Left lobe of liver (tissue), 2 donors: Measurements from ENCODE around the gene NOB1. TPM values are rescaled to one million over a fixed set of nuclear protein-coding genes. Genes with fewer than 3 reads are reported as not detected.
"Not testable (repeated sequence)": the region's sequence is repeated elsewhere in the genome, so short reads cannot be mapped to it uniquely, and the experiment has no call there.

ENCODE experiments used
- ATAC-seq: fragments of 200-7000 bp; cut with Tn5 transposase; one replicate; pipeline ENCODE4 v1.9.1; 2020; ENCODE audit warnings: mild to moderate bottlenecking, moderate library complexity
- DNase-seq: peaks from one replicate; pipeline ENCODE4 v3.0.0-alpha.2; 2020; ENCODE audit warnings: low spot score
- total RNA-seq: library from RNA; stranded (reverse); gene quantifications from one replicate; pipeline ENCODE4 v1.2.1, GENCODE V29; 2021
- donor health status: DM: no; HTN: no; CAD: no; lungs with moderate emphysema.
- donor health status: DM: no; HTN: yes; CAD: no.

NOB1 gene
- 13.8 TPM for total RNA-seq

DNA sequence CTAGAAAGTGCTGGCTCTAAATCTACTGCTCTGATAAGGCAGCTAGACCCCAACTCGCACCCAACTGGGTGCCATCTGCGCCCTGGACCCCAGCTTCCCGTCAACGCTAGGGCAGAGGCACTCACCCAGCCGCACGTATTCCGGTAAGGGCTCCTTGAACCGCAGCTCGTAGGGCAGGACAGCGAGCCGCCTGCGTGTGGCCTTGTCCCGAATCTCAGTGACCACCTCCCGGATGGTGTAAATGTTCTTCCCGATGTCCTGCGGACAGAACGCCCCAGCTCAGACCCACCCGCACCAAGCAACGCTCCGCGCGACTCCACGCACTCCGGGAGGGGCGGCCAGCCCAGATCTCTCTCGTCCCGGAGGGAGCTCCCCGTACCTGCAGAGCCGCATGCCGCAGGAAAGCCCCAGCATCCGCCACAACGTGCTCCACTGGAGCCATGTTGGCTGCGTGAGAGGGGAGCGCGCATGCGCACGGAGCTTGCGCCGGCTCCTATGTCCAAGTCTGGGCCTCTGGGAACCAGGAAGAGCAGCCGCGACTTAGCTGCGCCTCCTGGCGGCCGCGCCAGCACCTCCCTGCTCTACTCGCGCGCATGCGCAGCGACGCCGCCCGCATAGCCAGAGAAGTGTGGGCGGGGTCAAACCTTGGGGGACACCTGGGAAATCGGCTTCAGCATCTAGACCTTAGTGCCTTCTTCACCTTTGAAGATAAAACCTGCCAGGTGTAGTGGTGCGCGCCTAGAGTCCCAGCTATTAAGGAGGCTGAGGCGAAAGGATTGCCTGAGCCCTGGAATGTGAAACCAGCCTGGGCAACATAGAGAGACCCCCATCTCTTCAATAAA lies at the start of gene NOB1:
NOB1 (minus strand) TSS at position 458 of the 842 bp plus-strand sequence; CDS start at position 442, 16 bp downstream.
- ATAC-seq (peak; percentile 98), DNase-seq (peak; percentile 97)

DNA sequence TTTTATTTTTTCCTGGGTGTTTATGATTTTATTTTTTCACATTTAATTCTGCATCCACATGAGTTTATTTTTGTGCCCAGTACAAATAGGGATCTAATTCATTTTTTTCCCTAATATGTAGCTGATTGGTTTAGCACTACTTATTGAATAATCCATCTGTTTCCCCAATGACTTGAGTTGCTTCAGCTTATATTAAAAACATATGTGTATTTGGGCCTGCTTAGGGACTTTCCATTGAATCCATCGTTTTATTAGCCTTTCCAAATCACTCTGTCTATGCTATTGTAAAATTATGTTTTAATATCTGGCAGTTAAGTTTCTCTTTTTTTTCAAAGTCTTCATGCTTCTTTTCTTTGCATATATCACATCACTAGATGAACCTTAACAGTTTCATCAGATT lies 49.6 kb upstream of the NOB1 start:
- ATAC-seq (no peak), DNase-seq (no peak)

DNA sequence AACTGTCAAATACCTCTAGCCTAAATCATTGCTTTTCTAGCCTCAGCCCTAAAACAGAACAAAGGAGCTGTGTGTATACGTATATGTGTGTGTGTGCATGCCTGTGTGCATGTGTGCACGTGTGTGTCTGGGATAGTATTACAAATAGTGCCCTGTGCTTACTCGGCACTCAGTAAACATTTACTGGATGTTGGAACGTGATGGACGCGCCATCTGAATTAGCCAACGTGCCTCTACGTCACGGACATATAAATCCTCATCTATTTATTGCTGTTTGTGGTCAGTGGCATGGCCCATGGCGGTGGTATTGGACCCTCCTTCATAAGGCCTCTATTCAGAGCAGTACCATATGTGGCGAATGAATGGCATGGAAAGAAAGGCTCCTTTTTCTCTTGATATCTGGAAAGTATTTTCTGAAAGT lies 44.9 kb upstream of the NOB1 start:
- ATAC-seq: no peak
- DNase-seq: no peak

GRCh38 chr16:69798466-69798865 lies 43.7 kb upstream of the NOB1 start:
- ATAC-seq (no peak), DNase-seq (no peak)

DNA sequence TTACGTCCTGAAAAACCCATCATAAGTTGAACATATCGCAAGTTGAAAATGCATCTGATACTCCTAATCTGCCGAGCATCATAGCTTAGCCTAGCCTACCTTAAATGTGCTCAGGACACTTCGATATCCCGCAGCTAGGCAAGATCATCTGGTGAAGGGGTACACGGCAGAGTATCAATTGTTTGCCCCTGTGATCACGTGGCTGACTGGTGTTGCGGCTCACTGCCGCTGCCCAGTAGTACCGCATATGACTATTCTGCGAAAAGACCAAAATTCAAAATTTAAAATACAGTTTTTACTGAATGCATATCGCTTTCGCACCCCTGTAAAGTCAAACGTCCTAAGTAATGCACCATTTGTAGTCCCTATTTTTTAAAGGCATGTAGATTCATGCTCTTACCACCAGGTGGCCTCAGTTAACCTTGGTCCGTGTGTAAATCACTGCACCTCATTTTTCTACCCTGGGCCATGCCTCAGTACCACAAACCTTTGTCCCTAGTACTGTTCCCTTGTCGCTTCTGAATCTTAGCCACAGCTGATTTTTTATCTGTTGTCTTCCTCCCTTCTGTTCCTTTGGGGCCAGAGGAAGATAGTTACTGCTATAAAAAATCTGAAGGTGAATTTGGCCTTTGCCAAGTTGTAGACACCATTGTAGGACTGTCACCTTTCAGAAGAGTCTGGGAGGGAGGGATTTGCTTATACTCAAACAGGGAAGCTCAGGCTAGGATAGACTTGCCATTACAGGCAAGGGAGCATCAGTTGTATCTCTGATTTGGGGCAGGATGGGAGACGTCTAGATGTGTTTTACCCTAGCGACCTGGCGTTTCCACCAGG lies 41.8 kb upstream of the NOB1 start:
- peak; percentile 97 for ATAC-seq
- no peak for DNase-seq

DNA sequence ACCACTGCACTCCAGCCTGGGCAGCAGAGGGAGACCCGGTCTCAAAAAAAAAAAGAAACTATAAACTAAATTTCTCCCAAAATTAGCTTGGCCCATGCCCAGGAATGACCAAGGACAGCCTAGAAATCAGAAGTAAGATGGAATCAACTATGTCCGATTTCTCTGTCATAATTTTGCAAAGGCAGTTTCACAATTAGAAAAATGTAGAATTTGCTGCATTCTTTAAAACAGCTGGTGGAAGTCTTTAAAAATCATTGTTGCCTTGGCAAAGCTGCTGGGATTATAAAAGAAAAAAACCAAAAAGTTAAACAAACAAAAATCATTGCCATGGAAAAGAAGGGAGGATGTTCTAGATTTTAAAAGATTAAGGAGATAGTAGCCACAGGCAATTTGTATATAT lies 39.8 kb upstream of the NOB1 start:
- DNase-seq (no peak), ATAC-seq (no peak)

- DNase-seq (no peak), ATAC-seq (no peak)
These were observed 38.8 kb upstream of the NOB1 start for GRCh38 chr16:69793526-69793925.

DNA sequence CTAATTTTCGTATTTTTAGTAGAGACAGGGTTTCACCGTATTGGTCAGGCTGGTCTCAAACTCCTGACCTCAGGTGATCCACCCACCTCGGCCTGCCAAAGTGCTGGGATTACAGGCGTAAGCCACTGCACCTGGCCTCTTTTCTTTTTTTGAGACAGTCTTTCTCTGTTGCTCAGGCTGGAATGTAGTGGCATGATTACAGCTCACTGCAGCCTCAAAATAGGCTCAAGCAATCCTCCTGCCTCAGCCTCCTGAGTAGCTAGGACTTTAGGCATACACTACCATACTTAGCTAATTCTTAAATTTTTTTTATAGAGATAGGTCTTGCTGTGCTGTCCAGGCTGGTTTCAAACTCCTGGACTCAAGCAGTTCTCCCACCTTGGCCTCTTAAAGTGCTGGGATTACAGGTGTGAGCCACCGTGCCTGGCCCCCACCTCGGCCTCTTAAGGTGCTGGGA lies 36.7 kb upstream of the NOB1 start:
- not testable (repeated sequence) for ATAC-seq, DNase-seq

DNA sequence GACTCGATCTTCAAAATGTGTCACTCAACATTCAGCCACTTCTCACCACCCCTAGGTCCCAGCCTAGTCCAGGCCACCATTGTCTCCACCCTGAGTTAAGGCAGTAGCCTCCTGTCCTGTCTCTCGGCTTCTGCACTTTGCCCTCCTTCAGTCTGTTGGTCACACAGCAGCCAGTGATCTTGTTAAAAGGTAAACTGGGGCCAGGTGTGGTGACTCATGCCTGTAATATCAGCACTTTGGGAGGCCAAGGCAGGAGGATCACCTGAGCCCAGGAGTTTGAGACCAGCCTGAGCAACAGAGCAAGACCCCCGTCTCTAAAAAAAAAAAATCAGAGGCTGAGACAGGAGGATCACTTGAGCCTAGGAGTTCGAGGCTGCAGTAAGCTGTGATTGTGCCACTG lies 33.2 kb upstream of the NOB1 start:
- DNase-seq: no peak
- no peak for ATAC-seq

- ATAC-seq (no peak), DNase-seq (no peak)
These were observed 29.9 kb upstream of the NOB1 start for GRCh38 chr16:69784586-69784985.

DNA sequence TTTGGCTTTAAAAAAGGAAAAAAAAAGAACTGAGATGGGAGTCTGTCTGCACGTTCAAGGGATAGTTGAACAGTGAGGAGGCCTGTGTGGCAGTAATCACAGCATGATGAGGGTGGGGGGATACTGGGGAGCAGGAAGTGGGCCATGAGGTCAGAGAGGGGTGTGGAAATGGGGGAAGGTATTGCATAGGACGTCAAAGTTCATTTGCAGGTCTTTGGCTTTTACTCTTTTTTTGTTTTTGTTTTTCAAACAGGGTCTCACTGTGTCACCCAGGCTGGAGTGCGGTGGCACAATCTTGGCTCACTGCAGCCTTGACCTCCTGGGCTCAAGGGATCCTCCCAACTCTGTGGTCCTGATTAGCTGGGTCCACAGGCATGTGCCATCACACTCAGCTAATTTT lies 26.4 kb upstream of the NOB1 start:
- DNase-seq (no peak), ATAC-seq (no peak)

GRCh38 chr16:69779724-69780123 lies 25.0 kb upstream of the NOB1 start:
- DNase-seq (no peak), ATAC-seq (no peak)

- no peak for ATAC-seq
- no peak for DNase-seq
These were observed 20.8 kb upstream of the NOB1 start for GRCh38 chr16:69775563-69775962.

DNA sequence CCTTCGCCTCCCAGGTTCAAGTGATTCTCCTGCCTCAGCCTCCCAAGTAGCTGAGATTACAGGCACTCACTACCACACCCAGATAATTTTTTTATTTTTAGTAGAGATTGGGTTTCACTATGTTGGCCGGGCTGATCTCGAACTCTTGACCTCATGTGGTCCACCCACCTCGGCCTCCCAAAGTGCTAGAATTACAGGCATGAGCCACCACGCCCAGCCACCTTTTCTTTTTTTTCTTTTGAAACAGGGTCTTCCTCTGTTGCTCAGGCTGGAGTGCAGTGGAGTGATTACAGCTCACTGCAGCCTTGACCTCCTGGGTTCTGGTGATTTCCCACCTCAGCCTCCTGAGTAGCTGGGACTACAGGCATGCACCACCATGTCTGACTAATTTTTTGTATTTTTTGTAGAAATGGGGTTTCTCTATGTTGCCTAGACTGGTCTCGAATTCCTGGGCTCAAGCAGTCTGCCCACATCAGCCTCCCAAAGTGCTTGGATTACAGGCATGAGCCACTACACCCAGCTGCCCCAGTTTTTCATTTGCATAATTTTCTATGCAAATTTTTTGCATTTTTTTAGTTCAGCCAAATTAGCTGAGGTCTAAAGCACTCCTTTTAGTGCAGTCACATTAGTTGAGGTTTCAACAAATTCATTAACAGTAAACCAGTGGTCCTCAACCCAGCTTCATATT lies 18.7 kb upstream of the NOB1 start:
- no peak for ATAC-seq
- no peak for DNase-seq

DNA sequence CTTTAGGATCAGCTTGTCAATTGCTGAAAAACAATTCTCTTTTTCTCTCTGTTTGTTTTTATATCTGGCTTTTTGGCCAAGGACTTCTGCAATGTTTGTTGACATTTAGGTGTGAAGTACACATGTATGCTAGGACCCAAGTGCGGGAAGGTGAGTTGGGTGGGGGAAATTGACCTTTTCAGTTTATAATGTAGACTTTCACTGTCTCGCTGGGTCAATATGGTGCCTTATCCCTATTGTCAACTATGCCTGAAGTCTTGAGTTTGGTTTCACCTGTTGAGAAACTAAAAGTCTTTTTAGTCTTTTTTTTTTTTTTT lies 16.9 kb upstream of the NOB1 start:
- DNase-seq: no peak
- ATAC-seq: peak; percentile 19

GRCh38 chr16:69769404-69769803 lies 14.7 kb upstream of the NOB1 start:
- no peak for ATAC-seq
- no peak for DNase-seq

GRCh38 chr16:69768666-69769065 lies 13.9 kb upstream of the NOB1 start:
- DNase-seq (no peak), ATAC-seq (no peak)

DNA sequence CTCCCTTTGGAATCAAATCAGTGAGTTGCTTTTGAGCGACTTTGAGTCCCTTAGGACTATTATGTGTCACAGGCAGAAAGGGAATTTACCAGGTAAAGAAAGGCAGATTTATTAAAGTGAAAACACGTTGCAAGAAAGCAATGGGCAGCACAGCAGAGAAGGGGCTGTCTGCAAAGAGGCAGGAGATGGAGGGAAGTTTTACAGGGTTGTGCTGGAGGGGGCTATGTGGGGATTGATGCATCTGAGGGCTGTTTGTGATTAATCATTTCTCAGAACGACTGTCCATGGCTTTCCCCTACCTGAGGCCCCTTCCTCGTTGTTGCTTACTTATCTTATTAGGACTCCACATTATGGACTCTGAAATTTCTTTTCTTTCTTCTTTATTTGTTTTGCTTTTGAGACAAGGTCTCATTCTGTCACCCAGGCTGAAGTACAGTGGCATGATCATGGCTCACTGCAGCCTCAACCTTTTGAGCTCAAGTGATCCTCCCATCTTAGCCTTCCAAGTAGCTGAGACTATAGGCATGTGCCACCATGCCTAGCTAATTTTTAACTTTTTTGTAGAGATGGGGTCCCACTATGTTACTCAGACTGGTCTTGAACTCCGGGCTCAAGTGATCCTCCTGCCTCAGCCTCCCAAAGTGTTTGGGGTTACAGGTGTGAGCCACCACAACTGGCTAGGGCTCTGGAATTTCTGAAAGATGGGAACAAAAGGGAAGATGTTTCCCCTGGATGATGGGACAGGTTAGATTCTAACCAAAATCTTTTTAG lies 12.9 kb upstream of the NOB1 start:
- ATAC-seq (no peak), DNase-seq (no peak)

DNA sequence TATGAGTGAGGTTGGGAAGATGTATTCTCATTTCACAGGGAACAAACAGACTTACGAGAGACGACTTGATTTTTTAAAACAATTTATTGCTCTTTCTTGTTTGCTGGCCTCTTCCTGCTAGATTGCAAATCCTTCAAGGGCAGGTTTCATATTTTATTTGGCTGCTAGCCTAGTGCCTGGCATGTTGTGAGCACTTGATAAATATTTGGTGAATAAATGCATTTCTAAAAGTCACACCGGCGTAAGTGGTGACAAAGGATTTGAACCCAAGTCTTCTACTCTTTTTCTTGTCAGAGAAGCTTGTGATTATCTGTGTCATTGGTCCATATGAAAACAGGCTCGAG lies 8.8 kb upstream of the NOB1 start:
- no peak for DNase-seq
- ATAC-seq: no peak

- ATAC-seq (peak; percentile 59), DNase-seq (no peak)
These were observed 8.3 kb upstream of the NOB1 start for GRCh38 chr16:69762814-69763598.
